PFSK-1 (cell line): ENCODE measurements around the gene NPAS1.

ENCODE experiments used
- FOXP2 ChIP-seq: optimal IDR thresholded peaks from 2 replicates; pipeline ENCODE3; 2011; ENCODE audit warnings: borderline replicate concordance, control low read depth, inconsistent platforms; ENCODE audit not compliant: insufficient read depth; ENCODE audit errors: extremely low read length, extremely low read depth
- POLR2AphosphoS5 ChIP-seq: IDR thresholded peaks from 2 replicates; pipeline ENCODE4 v1.6.1; 2012; ENCODE audit warnings: low read depth, mild to moderate bottlenecking, control low read depth, low read length, moderate library complexity
- REST ChIP-seq, 2 experiments: IDR thresholded peaks; 2 replicates each; pipeline versions ENCODE4 v1.6.1 to v1.8.0; 2011 to 2012; ENCODE audit warnings: low read depth in 2 of 2, low read length in 2 of 2, control low read depth in 1 of 2, inconsistent platforms in 1 of 2, mild to moderate bottlenecking in 1 of 2, moderate library complexity in 1 of 2; ENCODE audit not compliant: insufficient read depth in 1 of 2
- SIN3A ChIP-seq: IDR thresholded peaks from 2 replicates; pipeline ENCODE4 v1.6.1; 2012; ENCODE audit warnings: mild to moderate bottlenecking, low read length, moderate library complexity, borderline replicate concordance; ENCODE audit not compliant: insufficient read depth
- TAF1 ChIP-seq: IDR thresholded peaks from 2 replicates; pipeline ENCODE4 v1.6.1; 2012; ENCODE audit warnings: low read length, control low read depth, borderline replicate concordance; ENCODE audit not compliant: insufficient read depth

The NPAS1 gene

DNA sequence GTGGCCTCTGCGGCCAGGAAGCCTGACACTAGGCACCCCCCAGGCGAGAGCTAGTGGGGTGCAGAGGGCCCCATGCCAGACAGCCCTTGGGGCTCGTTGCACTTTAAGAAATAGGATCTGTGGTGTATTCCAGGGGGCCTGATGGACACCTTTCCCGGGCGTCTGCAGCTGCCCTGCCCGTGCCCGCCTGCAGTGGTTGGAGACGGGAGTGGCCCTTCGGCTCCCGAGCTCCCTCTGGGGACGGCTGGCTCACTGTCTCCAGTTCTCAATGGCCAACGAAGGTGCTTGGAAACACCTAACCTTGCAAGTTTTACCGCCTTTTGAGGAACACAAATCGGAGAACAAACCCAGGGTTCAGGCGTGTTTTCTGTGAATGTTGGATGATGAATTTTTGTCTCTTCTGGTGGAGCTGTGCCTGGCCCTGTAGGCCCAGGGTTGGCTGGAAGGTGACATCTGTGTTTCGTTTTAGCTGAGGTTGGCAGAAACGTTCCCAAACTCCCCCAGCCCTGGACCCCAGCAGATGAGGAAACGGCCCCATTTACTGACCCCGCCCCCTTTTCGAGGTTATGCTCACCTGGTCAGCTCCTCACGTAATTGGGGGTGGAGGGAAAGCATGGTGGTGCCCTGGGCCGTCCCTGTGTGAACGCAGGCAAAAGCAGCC lies 17.4 kb upstream of the NPAS1 start:
- no peak for TF ChIP-seq POLR2AphosphoS5
- no peak for TF ChIP-seq SIN3A
- no peak for TF ChIP-seq TAF1
- no peak for TF ChIP-seq FOXP2
- TF ChIP-seq REST (IDR thresholded peaks at IDR 0.05; ENCODE audit: insufficient read depth in 1 of 2, low read depth in 2 of 2, low read length in 2 of 2): no peak

GRCh38 chr19:47002853-47003610 lies 16.6 kb upstream of the NPAS1 start:
- no peak for TF ChIP-seq TAF1
- TF ChIP-seq SIN3A: no peak
- TF ChIP-seq FOXP2: no peak
- TF ChIP-seq REST (IDR thresholded peaks at IDR 0.05; ENCODE audit: insufficient read depth in 1 of 2, low read depth in 2 of 2, low read length in 2 of 2): no peak
- no peak for TF ChIP-seq POLR2AphosphoS5

DNA sequence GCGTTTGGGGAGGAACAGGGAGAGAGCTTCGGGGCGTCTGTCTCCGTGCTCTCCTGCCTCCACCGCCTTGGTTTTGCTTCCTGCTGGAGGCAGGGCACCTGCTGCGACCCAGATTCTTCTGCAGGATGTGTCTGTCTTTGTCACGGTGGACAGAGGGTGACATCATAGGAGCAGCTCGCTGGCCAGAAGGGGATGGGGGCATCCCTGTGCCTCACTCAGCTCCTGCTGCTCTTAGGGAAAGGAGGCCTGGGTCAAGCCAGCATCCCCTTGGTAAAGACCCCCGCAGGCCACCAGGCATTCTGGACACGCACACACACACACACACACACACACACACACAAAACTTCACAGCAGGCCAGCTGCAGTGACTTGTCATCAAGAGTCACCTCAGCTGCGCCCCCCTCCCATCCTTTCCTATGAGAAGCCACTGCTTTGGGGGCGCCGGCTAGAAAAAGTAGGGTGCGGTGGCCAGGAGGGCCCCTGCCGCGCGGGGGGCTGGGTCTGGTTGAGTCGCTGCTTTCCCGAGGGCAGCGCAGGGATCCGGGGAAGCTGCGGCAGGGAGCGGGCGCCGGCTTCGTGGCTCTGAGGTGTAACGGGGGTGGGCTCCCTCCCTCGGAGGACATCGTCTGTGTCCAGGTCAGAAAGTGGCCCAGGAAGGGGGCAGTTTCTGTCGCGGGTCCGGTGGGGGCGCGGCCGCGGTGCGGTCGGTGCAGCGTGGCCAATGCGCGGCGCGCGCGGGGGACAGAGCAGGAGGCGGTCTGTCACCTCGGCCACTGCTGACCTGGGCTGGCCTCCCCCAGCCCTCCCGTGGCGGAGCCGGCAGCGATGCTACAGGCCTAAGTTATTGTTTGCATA lies 15.8 kb upstream of the NPAS1 start:
- TF ChIP-seq TAF1: no peak
- no peak for TF ChIP-seq POLR2AphosphoS5
- no peak for TF ChIP-seq REST (IDR thresholded peaks at IDR 0.05; ENCODE audit: insufficient read depth in 1 of 2, low read depth in 2 of 2, low read length in 2 of 2)
- TF ChIP-seq SIN3A: no peak
- no peak for TF ChIP-seq FOXP2

DNA sequence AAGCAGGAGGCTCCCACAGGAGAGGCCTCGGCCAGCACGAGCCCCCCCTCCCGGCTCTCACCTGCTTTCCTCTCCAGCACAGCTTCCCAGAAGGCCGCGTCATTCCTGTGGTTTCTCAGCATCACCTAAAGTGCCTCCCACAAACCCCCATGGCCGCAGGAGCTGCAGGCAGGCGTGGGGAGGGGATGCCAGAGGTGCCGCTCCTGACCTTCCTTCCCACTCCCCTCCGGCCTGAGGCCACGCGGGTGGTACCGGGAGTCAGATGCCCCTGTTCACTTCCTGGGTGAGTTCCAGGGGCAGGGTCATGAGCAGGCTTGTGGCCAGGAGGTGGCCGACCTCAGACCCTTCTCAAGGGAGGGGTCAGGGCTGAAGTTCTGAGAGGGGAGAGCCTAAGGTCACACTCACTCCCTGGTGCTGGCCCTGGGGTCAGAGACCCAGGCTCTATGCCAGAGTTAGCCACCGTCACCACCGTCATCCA lies 14.4 kb upstream of the NPAS1 start:
- TF ChIP-seq POLR2AphosphoS5 (no peak), TAF1 (no peak), REST (IDR thresholded peaks at IDR 0.05; ENCODE audit: insufficient read depth in 1 of 2, low read depth in 2 of 2, low read length in 2 of 2) (no peak), SIN3A (no peak), FOXP2 (no peak)
